ENCODE measurements around the gene TENT4A.

GRCh38 chr5:6704361-6704851 lies 8.8 kb upstream of the TENT4A start:
- TF ChIP-seq POLR2AphosphoS5 (IDR thresholded peaks at IDR 0.05; ENCODE audit: borderline replicate concordance, low read depth, low read length) (no peak), EZH2 (IDR thresholded peaks at IDR 0.05) (no peak), FOXP2 (optimal IDR thresholded peaks at IDR 0.05; ENCODE audit: control extremely low read depth, extremely low read length, insufficient read depth) (no peak)

Measured in SK-N-MC (cell line).